Measurements from ENCODE around the gene KCNMA1.

DNA sequence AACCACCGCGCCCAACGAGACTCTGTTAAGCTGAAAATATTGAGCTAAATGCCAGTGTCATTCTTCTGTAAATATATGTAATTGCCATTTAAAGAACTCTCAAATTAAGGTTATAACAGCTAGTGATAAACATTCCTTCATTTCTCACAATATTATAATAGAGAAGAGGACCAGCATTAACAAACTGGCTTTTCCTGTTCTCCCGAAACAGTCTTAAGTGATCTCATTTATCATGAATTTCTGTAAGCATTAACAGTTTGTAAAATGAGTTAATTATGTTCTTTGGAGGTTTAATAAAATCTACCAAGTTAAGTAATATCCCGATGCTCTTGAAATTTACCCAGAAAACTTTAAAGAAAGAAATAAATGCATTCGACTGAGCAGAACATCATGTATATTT lies 352.8 kb downstream of the KCNMA1 start:
- TF ChIP-seq POLR2AphosphoS5 (IDR thresholded peaks at IDR 0.05; ENCODE audit: low read depth, low read length): no peak
- TF ChIP-seq POLR2A (IDR thresholded peaks at IDR 0.05; ENCODE audit: borderline replicate concordance, extremely low read depth, insufficient read depth, insufficient read length): no peak
- TF ChIP-seq EZH2phosphoT487 (IDR thresholded peaks at IDR 0.05; ENCODE audit: borderline replicate concordance): no peak
- no peak for TF ChIP-seq EZH2 (IDR thresholded peaks at IDR 0.05)
- TF ChIP-seq, protein P1, sequence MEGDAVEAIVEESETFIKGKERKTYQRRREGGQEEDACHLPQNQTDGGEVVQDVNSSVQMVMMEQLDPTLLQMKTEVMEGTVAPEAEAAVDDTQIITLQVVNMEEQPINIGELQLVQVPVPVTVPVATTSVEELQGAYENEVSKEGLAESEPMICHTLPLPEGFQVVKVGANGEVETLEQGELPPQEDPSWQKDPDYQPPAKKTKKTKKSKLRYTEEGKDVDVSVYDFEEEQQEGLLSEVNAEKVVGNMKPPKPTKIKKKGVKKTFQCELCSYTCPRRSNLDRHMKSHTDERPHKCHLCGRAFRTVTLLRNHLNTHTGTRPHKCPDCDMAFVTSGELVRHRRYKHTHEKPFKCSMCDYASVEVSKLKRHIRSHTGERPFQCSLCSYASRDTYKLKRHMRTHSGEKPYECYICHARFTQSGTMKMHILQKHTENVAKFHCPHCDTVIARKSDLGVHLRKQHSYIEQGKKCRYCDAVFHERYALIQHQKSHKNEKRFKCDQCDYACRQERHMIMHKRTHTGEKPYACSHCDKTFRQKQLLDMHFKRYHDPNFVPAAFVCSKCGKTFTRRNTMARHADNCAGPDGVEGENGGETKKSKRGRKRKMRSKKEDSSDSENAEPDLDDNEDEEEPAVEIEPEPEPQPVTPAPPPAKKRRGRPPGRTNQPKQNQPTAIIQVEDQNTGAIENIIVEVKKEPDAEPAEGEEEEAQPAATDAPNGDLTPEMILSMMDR (IDR thresholded peaks at IDR 0.05 in 2 of 3, conservative IDR thresholded peaks at IDR 0.05 in 1 of 3; ENCODE audit: borderline replicate concordance in 1 of 3, insufficient read depth in 1 of 3, low read depth in 2 of 3, low read length in 2 of 3): no peak
- TF ChIP-seq, protein P2, sequence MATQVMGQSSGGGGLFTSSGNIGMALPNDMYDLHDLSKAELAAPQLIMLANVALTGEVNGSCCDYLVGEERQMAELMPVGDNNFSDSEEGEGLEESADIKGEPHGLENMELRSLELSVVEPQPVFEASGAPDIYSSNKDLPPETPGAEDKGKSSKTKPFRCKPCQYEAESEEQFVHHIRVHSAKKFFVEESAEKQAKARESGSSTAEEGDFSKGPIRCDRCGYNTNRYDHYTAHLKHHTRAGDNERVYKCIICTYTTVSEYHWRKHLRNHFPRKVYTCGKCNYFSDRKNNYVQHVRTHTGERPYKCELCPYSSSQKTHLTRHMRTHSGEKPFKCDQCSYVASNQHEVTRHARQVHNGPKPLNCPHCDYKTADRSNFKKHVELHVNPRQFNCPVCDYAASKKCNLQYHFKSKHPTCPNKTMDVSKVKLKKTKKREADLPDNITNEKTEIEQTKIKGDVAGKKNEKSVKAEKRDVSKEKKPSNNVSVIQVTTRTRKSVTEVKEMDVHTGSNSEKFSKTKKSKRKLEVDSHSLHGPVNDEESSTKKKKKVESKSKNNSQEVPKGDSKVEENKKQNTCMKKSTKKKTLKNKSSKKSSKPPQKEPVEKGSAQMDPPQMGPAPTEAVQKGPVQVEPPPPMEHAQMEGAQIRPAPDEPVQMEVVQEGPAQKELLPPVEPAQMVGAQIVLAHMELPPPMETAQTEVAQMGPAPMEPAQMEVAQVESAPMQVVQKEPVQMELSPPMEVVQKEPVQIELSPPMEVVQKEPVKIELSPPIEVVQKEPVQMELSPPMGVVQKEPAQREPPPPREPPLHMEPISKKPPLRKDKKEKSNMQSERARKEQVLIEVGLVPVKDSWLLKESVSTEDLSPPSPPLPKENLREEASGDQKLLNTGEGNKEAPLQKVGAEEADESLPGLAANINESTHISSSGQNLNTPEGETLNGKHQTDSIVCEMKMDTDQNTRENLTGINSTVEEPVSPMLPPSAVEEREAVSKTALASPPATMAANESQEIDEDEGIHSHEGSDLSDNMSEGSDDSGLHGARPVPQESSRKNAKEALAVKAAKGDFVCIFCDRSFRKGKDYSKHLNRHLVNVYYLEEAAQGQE (IDR thresholded peaks at IDR 0.05; ENCODE audit: low read depth): no peak
- no peak for TF ChIP-seq ZNF274 (IDR thresholded peaks at IDR 0.05; ENCODE audit: low read depth, low read length)
- TF ChIP-seq YY1 (IDR thresholded peaks at IDR 0.05; ENCODE audit: extremely low read depth, insufficient replicate concordance, low read depth, low read length): no peak
- TF ChIP-seq, protein P3, sequence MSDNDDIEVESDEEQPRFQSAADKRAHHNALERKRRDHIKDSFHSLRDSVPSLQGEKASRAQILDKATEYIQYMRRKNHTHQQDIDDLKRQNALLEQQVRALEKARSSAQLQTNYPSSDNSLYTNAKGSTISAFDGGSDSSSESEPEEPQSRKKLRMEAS (IDR thresholded peaks at IDR 0.05): no peak
- TF ChIP-seq FOSL1 (IDR thresholded peaks at IDR 0.05; ENCODE audit: low read depth): no peak
- TF ChIP-seq SP1 (IDR thresholded peaks at IDR 0.05; ENCODE audit: low read depth): no peak
- TF ChIP-seq RAD21 (IDR thresholded peaks at IDR 0.05; ENCODE audit: low read depth): no peak

All from HCT116 (cell line).